GM19025 (cell line): ENCODE results near the gene PILRA.
A peak's percentile ranks its signal among the peaks of the same experiment; 100 is the strongest.
"Not testable (repeated sequence)": the region's sequence is repeated elsewhere in the genome, so short reads cannot be mapped to it uniquely, and the experiment has no call there.

Experiments
- ATAC-seq: cut with Tn5 transposase; IDR thresholded peaks from one replicate; pipeline ENCODE4 v1.9.1; 2021; ENCODE audit warnings: mild to moderate bottlenecking, low read depth, moderate library complexity; ENCODE audit not compliant: unreplicated experiment

PILRA gene

GRCh38 chr7:100357131-100357561, 16.1 kb upstream of the PILRA start:
- ATAC-seq: no peak

- ATAC-seq: no peak
These were observed 15.0 kb upstream of the PILRA start, which contains the start of gene PILRB for GRCh38 chr7:100358027-100358856. Gene PILRB (plus strand): TSS chr7:100358117. CDS start chr7:100358303, 186 bp downstream.

GRCh38 chr7:100358857-100359212, 14.5 kb upstream of the PILRA start:
- ATAC-seq: no peak

- no peak for ATAC-seq
These were observed 13.0 kb upstream of the PILRA start for GRCh38 chr7:100360135-100360854.

GRCh38 chr7:100363098-100363497, 10.2 kb upstream of the PILRA start:
- no peak for ATAC-seq

GRCh38 chr7:100363797-100364196, 9.5 kb upstream of the PILRA start:
- not testable (repeated sequence) for ATAC-seq

GRCh38 chr7:100364480-100364879, 8.8 kb upstream of the PILRA start:
- no peak for ATAC-seq

- not testable (repeated sequence) for ATAC-seq
These were observed 7.3 kb upstream of the PILRA start for GRCh38 chr7:100365998-100366367.

- ATAC-seq: no peak
These were observed 6.7 kb upstream of the PILRA start for GRCh38 chr7:100366411-100367250.

GRCh38 chr7:100367251-100367620, 6.1 kb upstream of the PILRA start:
- no peak for ATAC-seq

- no peak for ATAC-seq
These were observed 5.3 kb upstream of the PILRA start for GRCh38 chr7:100367676-100368613.

- peak; percentile 64 for ATAC-seq
These were observed 4.2 kb upstream of the PILRA start for GRCh38 chr7:100369105-100369504.

GRCh38 chr7:100370303-100370702, 3.0 kb upstream of the PILRA start:
- no peak for ATAC-seq

- ATAC-seq: no peak
These were observed 2.5 kb upstream of the PILRA start for GRCh38 chr7:100370746-100371145.

GRCh38 chr7:100371561-100372171, 1.6 kb upstream of the PILRA start:
- ATAC-seq: no peak

- no peak for ATAC-seq
These were observed 1.0 kb upstream of the PILRA start for GRCh38 chr7:100372256-100372655.

GRCh38 chr7:100372694-100373093, 593 bp upstream of the PILRA start:
- ATAC-seq: no peak

GRCh38 chr7:100373870-100374598, 747 bp downstream of the PILRA start:
- ATAC-seq: not testable (repeated sequence)

GRCh38 chr7:100374601-100375000, 1.3 kb downstream of the PILRA start:
- no peak for ATAC-seq
